G401 (cell line): ENCODE results near the gene POLN. TPM values are rescaled to one million over a fixed set of nuclear protein-coding genes. Genes with fewer than 3 reads are reported as not detected.

Experiments used
- DNase-seq: peaks from one replicate; pipeline ENCODE4 v3.0.0-alpha.2; 2015; ENCODE audit warnings: low spot score
- in situ Hi-C: cut with HindIII; loops from 2 replicates; pipeline ENCODE4 v1.10.0; 2016; ENCODE audit warnings: low sequenced_read_pairs, mixed read lengths
- total RNA-seq: library from RNA; depleted of rRNA; stranded (reverse); fragments of >200 nt; shearing (Covaris generic); gene quantifications from 2 replicates; pipeline ENCODE4 v1.2.3, GENCODE V29; 2014

POLN gene
- total RNA-seq, 1 experiment from 2014 or later = 0.17 TPM

DNA sequence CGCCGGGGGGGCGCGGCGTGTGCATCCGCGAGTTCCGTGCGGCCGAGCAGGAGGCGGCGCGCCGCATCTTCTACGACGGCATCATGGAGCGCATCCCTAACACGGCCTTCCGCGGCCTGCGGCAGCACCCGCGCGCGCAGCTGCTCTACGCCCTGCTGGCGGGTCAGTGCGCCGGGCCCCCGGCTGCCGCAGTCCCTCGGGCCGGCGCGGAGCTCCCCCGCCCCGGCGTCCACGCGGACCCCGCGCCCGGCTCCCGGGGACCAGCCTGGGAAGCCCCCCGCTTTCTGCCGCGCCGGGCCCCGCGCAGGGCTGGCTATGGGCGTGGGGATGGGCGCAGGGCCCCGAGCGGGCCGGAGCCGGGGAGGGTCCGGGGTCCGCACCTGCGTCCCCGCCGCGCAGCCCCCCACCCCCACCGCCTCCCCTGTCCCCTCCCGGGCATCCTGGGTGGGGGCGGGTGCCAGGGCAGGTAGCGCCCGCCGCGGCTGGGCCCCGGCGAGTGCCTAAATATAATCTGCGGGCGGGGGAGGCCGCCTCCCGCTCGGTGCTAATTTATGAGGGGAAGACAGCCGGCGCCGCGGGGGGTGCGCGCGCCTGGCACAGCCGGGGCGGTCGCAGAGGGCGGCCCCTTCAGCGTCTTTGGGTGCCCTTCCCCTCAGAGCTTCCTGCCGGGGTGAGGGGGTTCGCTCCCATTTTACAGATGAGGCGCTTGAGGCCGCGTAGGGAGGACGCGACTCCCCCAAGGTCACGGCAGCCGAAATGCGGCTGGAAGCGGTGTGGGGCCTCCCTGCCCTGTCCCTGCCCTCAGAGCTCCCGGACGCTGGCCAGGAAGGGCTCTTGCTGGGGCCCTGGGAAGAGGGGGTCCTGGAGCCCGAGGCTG lies 182.0 kb downstream of the POLN start:
- no peak for DNase-seq
- in situ Hi-C loops = no loop called here

DNA sequence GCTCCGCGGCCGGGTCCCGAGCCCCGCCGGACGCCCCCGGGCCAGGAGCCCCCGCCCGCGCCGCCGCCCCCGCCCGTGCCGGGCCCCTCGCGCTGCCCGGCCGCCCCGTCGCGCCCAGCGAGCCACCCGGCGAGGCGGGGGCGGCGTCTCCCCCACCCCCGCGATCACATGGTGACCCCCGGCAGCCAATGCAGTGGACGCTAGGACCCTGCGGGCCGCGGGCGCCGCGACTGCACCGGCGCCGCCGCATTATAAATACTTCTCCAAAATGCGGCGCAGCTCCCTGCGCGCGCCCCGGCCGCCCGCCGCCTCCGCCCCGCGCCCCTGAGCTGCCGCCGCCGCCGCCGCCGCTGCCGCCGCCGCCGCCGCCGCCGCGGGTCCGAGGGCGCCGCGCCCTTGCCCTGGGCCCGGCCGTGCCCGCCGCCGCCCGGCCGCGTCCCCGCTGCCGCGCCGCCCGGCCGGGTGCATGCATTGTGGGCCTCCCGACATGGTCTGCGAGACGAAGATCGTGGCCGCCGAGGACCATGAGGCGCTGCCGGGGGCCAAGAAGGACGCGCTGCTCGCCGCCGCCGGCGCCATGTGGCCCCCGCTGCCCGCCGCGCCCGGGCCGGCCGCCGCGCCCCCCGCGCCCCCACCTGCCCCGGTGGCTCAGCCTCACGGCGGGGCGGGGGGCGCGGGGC lies 182.7 kb downstream of the POLN start, which contains the start of gene NAT8L:
Gene NAT8L (plus strand): TSS at position 282 of the 680 bp plus-strand sequence. CDS start 185 bp downstream, at position 467.
- DNase-seq = peak; percentile 80

DNA sequence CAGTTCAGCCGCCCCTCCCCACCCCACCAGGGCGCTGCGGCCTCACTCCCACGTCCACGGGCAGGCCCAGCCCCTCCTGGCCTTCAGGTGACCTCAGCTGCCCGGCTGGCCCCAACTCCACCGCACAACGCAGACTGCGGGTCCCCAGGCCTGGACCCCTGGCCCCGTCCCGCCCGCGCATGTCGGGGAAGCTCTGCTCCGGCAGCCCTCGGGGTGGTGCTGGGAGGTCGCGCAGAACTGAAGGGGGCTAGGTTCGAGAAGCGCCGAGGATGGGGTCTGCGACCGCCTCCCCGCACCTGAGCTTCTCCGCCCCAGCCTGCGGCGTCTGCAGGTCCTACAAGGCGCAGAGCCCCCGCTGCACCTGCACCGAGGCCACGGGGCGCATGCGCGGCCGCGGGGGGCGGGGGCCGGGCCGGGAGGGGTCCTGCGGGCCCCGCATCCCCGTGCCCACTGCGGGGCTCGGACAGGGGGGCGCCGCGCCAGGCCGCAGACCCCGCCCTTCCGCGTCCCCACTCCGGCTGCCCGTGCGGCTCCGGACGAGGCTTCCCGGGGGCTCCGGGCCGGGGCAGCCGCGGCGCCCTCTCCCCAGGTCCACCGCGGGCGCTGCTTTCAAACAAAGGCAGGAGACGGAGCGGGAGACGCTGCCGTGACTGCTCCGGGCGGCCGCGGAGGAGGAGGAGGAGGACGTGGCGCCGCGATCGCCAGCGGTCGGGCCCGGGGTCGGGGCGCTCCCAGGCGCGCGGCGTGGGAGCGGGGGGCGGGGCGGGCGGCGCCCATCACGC lies 183.5 kb downstream of the POLN start:
- in situ Hi-C loops = no loop called here
- peak; percentile 64 for DNase-seq

More for the DNA sequence above, 182.7 kb downstream of the POLN start, which contains the start of gene NAT8L:
- in situ Hi-C loops = no loop called here

DNA sequence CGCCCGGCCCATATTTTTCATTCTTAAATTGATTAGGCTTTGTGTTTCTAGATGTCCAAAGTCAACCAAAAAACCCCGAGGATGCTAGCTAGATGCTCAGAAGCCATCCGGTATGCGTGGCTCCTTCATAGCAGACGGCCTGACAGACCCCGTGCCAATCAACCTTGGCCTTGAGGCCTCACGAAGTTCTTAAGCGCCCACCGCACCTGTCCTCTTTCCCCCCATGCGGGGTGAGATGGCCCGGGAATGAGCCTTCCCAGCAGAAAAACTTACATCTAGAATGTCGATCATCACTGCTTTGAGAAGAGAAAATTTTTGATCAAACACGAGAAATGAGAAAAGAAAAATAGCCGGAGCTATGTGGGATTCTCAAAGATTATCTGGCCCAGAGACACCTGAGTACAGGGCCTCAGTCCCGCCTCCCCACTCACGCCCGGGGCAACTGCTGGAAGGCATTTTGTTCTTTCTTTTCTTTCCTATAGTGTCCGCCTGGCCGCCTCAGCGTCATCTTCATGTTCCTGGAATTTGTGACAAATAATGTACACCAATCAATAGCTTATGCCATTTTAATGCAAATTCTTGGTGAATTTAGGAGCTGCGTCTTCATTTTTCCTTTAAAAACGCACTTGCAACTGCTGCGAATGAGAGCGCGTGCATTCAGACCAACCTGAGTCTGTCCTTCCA lies 184.4 kb downstream of the POLN start:
- peak; percentile 43 for DNase-seq
- in situ Hi-C loops = no loop called here

DNA sequence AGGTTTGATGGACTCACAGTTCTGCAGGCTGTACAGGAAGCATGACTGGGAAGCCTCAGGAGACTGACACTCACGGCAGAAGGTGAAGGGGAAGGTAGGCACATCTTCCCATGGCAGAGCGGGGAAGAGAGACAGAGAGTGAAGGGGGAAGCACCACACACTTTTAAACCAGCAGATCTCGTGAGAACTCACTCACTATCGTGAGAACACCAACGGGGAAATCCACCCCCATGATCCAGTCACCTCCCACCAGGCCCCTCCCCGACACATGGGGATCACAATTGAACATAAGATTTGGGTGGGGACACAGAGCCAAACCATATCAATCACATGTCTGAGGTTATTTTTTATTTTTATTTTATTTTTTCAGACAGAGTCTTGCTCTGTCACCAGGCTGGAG lies 187.7 kb downstream of the POLN start:
- in situ Hi-C loops = no loop called here
- no peak for DNase-seq

DNA sequence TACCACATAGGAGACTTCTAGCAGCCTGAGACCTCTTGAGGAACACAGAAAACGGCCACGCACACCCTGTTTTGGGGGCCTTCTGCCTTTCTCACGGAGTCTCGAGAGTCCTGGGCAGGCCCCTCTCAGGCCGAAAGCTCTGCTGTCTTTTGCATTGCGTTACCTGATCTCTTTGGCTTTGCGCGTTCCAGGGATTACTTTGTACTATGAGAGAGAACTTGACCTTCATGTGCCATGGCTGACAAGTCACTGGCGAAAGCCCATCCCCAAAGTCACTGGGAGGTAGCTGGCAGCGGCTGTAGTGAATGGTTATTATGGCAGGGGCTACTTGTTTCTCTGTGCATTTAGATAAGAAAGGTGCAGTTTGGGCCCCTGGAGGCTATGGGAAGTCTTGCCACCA lies 190.8 kb downstream of the POLN start:
- DNase-seq = no peak
- in situ Hi-C loops = no loop called here

DNA sequence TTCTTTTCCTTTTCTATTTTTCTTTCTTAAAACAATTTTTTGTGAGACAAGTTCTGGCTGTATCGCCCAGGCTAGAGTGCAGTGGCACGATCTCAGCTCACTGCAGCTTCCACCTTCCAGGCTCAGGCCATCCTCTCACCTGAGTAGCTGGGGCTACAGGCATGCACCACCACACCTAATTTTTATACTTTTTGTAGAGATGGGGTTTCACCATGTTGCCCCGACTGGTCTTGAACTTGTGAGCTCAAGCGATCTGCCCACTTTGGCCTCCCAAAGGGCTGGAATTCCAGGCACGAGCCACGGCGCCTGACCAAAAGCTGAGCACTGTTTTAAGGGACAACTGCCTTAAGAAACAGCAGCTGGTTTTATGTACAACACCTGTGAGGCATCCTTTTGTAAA lies 192.1 kb downstream of the POLN start:
- in situ Hi-C loops = no loop called here
- no peak for DNase-seq

DNA sequence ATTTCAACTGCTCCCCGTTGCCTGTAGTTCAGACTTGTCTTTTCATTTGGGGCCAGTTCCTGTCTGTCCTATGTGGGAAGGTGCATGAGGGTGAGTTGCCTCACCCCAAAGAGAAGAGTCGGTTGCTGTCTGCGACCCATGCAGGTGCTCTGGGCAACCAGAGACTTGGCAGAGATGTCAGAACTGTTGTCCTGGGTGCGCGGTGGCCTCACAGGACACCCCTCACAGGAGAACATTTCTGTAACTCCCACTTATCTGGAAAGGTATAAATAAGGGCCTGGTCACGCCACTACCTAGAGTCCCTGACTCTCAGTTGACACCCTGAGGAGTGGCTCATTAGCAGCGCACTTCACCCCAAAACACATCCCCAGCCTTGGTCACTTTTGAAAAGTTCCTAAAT lies 192.5 kb downstream of the POLN start:
- DNase-seq = no peak
- in situ Hi-C loops = no loop called here

DNA sequence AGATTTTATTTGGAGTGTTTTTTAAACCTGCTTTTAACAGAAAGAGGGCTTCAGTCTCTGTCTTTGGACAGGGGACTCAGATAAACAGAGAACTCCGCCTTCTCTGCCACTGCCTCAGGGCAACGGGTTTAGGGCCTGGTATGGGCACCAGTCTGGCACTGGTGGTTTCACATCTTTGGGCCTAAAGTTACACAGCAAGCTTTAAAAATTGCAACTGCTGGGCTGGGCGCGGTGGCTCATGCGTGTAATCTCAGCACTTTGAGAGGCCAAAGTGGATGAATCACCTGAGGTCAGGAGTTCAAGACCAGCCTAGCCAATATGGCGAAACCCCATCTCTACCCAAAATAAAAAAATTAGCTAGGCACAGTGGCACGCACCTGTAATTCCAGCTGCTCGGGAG lies 193.1 kb downstream of the POLN start:
- DNase-seq = no peak
- in situ Hi-C loops = no loop called here

DNA sequence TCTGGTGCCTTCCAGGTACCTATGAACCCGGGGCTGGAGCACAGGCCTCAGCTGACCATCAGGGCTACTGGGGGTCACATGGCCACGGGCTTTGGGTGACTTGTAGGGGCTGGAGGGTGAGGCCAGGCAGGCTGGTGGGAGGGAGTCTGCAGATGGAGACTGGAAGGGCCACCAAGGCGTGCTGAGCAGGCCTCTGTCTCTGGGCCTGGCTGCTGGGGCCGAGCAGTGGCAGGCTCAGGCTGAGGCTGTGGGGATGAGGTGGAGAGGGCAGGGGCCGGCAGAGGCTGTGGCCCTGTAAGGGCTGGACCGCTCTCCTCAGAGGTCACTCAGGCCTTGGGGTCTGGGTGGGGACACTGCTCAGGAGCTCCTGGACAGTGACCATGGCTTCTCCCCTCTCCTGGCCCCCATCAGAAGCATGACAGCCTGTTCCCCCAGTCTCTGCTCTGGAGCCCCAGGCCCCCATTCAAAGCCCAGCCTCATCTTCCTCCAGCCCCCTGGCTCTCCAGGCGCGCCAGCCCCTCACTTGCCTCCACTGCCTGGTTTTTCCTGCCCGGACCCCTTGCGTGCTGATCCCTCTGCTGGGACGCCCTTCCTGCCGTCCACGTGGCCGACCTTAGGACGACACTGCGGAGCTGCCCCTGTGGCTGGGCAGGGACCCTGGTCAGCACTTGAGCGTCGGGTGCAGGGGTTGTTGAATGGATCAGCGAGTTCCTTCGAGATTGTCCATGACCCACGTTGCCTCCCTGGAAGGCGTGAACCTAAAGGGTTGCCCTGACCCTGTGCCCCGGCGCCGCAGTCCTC lies 193.9 kb downstream of the POLN start:
- DNase-seq = no peak
- in situ Hi-C loops = no loop called here

DNA sequence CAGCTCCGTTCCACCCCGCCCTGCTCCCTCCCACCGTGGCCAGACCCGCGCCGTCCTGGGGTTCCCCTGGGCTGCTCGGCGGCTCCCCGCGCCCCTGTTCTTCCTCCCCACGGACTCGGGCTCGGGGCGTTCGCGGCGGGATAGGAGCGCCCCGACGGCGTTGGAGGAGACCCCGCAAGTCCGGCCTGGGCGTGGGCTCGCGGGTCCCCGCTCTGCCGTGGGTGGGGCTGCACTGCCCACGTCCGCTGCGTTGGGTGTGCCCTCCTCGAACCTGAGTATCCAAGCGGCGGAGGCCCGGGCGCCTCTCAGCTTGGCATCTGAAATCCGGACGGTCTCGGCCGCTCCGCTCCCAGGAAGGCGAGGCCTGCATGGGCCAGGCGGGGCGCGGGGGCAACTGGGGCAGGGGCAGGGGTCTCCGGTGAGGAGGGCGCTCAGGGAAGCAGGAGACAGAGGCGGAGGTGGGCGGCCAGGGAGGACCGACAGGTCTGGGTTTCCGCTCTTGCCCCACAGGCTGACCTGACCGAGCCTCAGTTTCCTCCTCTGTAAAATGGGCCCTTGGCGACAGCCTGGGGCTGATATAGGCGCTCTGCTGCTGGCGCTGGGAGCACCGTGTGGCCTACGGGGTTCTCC lies 194.8 kb downstream of the POLN start:
- in situ Hi-C loops = no loop called here
- no peak for DNase-seq

DNA sequence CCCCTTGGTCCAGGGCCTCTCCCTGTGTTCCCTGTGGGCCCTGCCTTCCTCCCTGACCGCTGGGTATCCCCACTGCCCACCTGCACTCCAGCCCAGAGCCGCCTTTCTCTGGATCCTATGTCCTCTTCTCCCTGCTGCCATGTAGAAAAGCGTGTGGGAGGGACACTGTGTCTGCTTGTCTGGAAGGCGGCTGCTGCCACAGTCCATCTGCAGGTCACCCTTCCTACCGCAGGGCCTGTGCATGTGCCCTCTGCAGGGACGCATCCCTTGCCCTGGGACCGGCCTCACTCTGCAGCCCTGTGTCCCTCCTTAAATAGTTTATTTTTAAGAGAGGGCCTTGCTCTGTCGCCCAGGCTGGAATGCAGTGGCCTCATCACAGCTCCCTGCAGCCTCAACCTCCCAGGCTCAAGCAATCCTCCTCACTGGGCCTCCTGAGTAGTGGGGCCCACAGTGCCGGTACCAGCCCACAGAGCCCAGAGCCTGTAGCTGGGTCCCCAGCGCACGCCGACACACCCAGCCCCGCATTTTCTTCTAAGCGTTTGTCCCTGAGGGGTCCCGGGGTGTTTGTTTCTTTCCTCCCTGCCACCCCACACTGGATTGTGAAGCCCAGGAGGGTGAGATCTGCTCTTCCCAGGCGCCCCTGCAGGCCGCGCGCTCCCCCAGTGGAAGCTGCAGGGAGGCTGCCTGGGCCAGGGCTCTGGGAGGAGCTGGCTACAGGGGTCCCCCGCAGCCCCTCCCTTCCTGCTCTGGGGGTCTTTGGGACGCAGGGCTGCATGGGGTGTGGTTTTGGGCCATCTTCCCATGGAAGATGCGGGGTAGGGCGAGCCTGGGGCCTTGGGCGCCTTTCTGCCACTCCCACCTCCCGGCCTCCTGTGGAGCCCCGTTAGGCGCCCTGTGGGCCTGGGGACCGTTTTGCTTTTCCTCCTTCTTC lies 195.6 kb downstream of the POLN start:
- in situ Hi-C loops = no loop called here
- DNase-seq = no peak

DNA sequence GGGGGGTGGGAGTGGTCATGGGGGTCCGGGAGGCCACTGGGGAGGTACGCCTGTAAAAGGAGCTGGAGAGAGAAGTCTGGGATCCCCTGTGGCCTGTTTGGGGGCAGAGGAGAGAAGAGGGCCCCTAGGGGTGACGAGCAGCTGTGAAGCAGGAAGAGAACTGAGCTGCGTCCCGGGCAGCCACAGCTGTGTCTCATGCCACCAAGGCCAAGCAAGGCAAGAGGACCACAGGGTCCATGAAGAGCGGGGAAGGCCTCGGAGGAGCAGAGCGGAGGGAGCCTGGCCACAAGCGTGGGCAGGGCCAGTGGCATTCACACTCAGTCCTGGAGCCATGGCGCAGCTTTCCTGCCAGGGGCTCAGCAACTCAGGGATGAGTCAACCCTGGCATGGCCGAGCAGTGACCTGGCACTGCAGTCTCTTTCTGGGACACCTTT lies 196.4 kb downstream of the POLN start:
- in situ Hi-C loops = no loop called here
- DNase-seq = peak; percentile 60

DNA sequence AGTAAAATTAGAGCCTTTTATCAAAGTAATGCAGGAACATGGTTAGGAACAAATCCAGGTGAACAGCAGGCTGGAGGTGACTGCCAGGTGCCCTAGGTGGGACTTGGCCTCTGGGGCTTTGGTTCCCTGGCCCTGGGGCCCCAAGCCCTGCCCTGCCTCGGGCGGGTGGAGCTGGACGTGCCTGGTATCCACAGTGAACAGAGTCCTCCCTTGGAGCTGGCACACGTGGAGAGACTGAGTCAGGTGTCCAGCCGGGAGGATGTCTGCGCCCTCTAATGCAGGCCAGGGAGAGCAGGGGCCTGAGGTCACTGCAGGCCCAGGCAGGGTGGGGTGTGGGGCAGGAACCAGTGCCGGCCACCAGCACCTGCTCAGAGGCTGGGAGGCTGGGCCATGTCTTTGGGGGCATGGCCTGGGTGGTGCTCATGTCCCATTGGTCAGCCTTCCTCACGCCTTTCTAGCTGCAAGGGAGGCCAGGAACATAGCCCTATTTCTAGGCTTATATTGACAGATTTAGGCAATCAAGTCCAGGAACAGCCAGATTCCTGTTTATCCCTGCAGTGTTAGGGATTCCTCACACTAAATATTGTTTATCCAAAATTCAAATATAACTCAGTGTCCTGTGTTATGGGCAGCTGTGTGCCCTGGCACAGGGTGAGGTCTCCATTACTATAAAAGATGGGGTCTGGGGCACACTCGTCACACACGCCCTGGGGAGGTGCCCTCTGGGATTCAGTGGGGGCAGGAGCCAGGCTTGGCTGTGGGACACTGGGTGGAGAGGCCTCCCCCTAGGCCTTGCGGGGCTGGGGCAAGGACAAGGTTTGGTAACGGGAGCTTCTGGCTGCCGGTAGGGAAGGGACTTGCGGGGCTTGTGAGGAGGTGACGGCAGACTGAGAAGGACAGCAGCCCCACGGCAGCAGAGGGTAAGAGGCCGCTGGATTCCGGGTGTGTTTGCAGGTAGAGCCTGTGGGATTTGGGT lies 197.1 kb downstream of the POLN start:
- no peak for DNase-seq
- in situ Hi-C loops = no loop called here

DNA sequence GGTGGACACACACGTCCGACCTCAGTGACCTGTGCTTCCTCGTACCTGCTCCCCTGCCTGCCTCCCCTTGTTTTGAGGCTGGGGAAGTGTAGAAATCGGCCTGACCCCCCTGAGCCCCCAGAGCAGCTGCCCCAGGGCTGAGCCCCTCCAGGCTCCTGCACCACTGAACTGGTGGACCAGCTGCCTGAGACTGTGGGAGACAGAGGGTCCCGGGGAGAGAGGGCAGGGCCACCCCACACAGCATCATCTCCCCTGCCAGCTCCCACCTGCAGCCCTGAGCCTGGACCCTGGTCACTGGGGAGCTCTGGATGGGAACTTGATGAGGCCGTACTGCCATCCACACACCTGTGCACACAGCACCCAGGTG lies 197.8 kb downstream of the POLN start:
- in situ Hi-C loops = no loop called here
- DNase-seq = no peak
